COLO668 (cell line): ENCODE measurements around the gene KCNG1.

ENCODE experiments used
- DNase-seq: peaks from one replicate; lab custom pipeline; 2025; ENCODE audit not compliant: unreplicated experiment; lab: John Stamatoyannopoulos, UW

The KCNG1 gene

DNA sequence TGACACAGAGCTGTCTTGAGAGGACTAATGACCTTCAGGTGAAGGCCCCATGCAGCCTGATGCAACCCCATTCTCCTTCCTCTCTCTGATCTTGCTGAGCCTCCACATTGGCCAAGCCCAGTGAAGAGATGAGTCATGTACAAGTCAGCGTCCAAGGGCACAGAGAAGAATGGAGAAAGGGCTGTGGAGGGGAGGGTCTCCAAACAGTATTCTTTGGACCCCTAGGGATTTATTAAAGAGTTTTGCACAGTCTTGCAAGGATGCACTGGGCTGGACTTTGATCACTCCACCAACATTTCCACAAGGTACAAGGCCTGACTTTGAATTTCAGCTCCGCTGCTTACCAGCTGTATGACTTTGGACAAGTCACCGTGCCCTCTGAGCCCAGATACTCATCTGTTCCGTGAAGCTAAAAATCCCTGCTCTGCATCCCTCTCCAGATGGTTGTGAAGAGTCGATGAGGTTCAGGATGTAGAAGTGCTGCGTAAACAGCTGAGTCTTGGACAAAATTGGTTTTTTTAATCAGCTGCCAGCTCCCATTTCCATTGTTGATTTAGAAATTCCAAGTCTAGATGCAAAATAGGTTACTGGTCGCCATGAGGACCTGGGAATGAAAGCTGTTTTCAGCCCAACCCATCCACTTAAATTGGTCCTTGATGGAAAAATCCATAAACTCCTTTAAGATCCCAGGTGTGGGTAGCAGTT is 14.1 kb upstream of the KCNG1 start:
- no peak for DNase-seq

- no peak for DNase-seq
Observed at GRCh38 chr20:51036226-51036625, 13.3 kb upstream of the KCNG1 start.

GRCh38 chr20:51034988-51035656 is 12.2 kb upstream of the KCNG1 start:
- DNase-seq: no peak

- no peak for DNase-seq
Observed at GRCh38 chr20:51034476-51034875, 11.6 kb upstream of the KCNG1 start.

DNA sequence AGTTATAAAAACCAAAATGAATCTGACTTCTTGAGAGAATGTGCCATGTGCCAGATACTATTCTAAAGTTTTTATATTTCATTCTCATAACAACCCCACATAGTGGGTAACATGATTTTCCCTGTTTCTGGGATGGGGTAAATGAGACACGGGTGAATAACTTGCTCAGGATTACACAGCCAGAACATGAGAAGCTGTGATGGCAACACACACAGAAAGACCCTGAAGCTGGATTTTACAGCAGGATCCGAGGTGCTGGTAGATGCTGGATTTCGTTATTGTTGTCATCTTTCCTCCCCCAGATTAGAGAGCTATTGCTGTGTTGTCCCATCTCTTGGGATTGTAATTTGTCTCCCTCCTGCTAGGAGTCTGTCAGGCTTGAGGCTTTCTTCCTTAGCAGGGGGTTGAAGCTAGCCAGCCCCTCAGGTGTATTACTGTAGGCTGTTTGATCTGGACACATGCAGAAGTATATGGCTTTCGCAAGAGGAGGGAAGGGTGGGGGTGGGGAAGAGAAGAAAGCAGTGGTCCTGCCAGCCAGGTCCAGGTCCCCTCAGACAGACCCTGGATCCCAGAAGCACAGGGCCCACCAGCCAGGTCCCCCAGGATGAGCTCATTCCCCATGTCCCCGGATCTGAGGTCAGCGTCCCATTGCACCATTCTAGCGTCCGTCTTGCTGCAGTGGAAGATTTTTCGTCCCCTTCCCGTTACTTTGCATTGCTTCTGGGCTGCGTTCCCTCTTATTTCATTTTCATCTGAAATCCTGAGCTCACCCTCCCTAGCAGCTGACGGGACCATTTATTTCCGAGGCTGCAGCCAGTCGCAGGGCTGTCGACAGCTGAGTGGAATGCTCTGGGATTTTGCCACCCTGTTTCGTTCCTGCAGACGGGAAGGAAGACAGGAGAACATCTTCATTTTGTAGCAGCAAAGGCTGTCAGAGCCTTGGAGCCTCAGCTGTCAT is 7.3 kb upstream of the KCNG1 start:
- DNase-seq: no peak

- DNase-seq: no peak
Observed at GRCh38 chr20:51029556-51029955, 6.6 kb upstream of the KCNG1 start.

GRCh38 chr20:51028616-51029212 is 5.8 kb upstream of the KCNG1 start:
- no peak for DNase-seq

GRCh38 chr20:51027035-51027795 is 4.3 kb upstream of the KCNG1 start:
- DNase-seq: no peak

DNA sequence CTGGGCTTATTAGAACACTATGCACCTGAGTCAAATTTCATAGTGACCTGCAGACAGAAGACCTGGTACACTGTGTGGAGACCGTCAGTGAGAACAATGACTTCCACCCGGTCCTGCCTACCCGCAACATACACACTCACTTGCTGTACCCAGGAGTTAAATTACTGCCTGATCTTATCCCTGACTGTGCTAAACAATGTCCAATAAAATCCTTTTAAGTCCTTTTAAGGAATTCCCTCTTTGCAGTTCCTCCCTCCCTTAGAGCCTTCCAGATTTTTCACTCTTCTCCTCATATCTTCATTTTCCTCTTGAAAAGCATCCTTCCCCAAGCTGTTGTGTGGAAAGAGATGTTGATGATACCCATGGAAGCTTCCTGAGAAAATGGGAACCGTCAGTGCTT is 3.4 kb upstream of the KCNG1 start:
- no peak for DNase-seq

- DNase-seq: no peak
Observed at GRCh38 chr20:51024761-51025160, 1.9 kb upstream of the KCNG1 start.

- no peak for DNase-seq
Observed at GRCh38 chr20:51023617-51024155, 779 bp upstream of the KCNG1 start.

DNA sequence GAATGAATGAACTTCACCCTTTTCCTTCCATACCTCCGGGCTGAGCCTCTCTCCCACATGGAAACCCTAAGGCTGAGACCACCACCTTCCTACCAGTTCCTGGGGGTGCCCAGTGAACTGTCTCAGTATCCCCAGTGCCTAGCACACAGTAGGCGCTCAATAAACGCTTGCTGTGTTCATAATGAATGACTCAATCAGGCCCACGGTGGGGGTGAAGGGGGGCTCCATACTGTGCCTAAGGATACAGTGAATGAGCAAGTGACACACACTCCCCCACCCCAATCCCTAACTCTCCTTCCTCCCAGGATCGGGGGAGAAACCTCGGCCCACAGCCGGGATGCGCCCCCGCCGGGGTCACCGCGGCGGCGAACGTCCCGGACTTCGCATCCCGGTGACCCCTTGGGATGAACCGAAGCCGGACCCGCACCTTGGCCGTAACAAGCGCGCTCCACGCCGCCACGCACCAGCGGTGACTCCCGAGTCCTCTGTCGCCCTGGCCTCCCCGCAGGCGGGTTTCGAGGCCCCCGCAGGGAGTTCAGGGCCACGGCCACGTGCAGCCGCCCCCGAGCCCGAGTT is 592 bp downstream of the KCNG1 start:
- DNase-seq: no peak

- no peak for DNase-seq
Observed at GRCh38 chr20:51021067-51022025, 1.6 kb downstream of the KCNG1 start.

DNA sequence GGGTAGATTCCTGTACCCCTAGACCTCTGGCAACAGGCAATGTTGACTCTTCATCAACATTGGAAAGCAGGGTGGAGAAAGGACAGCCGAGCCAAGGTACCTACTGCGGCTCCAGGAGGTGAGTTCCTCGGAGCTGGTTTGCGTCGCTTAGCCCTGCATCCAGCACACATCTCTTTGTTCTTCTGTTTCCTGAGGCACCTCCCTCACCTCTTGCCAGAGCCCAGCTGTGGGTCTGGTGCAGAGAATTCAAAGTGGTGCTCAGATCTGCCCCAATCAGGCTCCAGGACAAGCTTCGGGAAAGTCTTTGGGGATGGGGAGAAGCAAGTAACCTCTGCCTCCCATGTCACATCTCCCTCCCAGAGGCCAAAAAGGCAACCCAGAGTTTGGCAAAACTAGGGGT is 2.2 kb downstream of the KCNG1 start:
- DNase-seq: no peak

DNA sequence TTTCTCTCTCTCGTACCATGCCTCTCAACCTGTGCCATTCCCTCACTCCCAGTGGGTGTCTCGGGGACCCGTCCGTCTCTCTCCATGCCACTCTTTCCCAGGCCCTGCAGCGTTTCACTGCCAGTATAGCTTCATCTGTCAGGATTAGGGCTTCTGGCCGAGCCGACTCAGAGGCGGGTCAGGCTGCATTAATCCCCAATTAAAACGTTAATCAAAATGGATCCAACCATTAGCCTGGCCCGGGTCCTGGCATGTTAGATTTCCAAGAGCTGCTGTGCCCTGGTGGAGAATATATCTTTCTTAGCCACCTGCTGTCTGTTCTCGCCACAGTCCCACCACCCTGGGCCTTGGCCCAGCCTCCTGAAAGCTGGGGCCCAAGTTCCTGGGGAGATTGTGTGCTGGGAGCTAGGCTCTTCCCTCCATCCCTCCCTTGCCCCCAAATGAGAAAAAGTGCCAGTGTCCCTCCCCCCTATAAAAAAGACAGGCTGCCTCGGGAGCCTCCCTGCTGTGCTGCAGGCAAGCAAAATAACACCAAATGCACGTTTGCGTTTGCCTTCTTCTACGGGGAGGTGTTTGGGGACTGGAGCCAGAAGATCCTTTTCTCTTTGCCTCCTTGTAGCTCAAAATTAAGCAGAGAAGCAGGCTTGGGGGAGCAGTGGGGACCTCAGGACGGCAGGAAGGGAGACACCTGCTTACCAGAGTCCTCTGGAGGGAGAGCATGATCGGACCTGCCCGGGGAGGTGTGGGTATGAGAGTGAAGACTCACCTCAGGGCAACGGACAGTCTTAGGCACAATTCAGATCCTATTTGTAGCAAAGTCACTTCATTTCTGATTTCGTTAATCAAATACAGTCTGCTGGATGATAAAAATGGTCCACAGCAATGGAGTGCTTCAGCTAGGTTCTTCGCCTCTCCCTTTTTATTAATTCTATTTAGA is 3.0 kb downstream of the KCNG1 start:
- DNase-seq: no peak

GRCh38 chr20:51017251-51017650 is 5.7 kb downstream of the KCNG1 start:
- DNase-seq: no peak

- DNase-seq: no peak
Observed at GRCh38 chr20:51016521-51016920, 6.4 kb downstream of the KCNG1 start.
